GM21423 (cell line): ENCODE results near the gene WWOX.

ENCODE experiments used
- ATAC-seq: cut with Tn5 transposase; IDR thresholded peaks from one replicate; pipeline ENCODE4 v1.9.1; 2021; ENCODE audit warnings: mild to moderate bottlenecking, moderate library complexity; ENCODE audit not compliant: unreplicated experiment

WWOX gene

GRCh38 chr16:78220571-78220970 lies 121.1 kb downstream of the WWOX start:
- no peak for ATAC-seq

GRCh38 chr16:78221892-78222291 lies 122.4 kb downstream of the WWOX start:
- no peak for ATAC-seq

- no peak for ATAC-seq
Measured at GRCh38 chr16:78224342-78224741, 124.9 kb downstream of the WWOX start.

DNA sequence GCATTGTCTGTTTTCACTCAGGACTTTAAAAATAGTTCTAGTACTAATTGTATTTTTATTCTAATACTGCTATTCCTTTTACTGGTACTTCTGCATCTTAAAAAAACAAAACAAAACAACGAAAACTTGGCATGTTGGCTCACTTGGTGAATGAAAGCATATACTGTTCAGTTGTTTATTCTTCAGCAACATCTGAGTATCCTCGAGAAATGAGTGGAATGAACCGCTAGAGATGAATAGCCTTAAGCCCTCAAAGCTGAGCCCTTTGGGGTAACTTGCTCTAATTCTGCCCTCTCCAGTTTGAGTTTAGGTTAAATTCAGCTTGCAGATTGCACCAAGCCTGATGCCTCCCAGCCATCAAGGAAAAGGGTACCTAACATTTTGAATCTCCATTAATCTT lies 126.5 kb downstream of the WWOX start:
- no peak for ATAC-seq

DNA sequence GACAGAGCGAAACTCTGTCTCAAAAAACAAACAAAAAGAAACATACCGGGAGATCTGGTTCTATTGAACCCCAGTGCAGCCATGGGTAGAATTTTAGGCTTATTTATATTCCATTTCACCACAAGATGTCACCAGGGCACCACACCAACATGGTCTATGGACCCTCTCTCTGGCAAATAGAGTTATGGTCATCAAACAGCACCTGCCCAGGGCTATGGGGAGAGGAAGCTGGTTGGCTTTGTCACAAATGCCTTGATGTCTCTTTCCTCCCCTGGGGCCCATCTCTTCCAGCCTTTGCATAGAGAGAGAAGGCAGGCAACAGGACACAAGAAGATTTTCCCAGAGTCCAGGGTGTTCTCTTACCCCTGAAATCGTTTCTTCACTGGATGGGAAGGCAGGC lies 128.4 kb downstream of the WWOX start:
- no peak for ATAC-seq

DNA sequence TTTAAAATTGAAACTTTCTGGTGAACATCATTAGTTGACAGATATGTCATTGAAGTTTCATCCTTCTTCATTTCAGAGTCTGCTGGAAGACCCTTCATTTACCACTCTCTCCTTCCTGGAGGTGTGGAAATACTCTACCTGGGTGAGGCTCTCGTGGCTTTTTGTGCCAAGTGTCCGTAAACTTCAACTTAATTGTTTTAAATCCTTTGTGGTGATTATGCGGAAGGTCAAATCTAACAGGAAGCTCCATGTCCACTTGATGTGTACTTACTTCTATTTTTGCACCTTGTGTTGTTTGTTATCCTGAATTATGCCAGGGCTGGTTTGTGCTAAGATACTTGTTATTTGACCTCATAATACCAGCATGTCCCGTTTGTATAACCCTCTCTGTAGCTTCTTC lies 129.2 kb downstream of the WWOX start:
- no peak for ATAC-seq

- ATAC-seq = no peak
Measured at GRCh38 chr16:78230832-78231231, 131.4 kb downstream of the WWOX start.

DNA sequence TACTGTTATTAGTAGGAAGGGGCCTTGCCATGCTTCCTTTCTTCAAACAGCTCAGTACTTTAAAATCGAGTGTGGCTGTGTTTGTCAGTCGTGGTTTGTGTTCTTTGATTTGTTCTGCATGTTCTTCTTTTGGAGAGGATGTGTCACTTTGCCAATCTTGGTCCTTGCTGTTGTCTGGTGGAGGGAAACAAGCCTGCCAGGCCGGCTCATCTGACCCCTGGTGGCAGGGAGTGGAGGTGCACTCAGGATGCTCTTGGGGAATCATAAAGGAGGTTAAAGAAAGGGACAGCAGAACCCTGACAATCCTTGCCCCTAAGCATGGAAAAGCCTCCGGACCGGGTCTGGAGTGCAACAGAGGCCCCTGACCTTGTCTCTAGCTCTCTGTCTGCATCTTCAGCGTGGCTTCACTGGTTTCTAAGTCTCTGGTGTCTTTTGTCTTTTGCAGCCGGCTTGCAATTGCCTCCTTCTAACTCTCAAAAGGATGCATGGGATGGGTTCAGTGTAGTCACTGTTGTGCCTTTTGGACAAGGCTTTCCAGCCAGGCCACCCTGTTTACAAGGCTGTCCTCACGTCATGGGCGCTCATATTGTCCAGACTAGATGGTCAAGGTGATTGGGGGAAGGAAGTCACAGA lies 135.8 kb downstream of the WWOX start:
- ATAC-seq = peak; percentile 98

DNA sequence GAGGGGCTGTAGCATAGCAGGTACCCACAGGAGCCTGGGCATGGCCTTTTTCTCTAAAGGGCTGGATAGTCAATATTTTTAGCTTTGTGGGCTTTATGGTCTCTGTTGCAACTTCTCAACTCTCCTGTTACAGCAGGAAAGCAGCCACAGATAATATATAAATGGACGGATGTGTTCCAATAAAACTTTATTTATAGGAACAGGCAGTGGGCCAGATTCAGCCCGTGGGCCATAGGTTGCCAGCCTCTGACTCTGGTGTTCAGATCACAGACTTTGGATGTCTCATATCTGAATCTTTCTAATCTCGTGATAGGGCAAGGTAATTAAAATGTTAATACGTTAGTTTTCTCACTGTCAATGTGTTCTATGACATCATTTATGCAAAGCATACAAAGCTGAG lies 136.4 kb downstream of the WWOX start:
- ATAC-seq = no peak

DNA sequence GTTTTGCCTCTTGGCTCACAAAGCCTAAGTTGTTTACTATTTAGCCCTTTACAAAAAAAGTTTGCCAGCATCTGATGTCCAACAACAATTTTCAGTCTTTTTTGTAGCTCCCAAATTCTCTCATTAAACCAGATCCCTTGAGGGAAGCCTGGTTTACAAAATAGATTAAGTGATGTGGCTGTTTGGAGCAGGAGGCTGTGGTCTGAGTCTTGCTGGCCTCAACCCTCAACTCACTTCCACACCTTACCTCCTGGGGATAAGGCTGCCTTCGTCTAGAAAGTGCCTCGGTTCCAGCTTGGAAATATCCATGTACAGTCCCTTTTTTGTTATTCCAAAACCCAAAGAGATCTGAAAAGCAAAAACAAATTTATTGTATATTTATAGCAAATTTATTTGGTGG lies 138.4 kb downstream of the WWOX start:
- ATAC-seq = no peak

DNA sequence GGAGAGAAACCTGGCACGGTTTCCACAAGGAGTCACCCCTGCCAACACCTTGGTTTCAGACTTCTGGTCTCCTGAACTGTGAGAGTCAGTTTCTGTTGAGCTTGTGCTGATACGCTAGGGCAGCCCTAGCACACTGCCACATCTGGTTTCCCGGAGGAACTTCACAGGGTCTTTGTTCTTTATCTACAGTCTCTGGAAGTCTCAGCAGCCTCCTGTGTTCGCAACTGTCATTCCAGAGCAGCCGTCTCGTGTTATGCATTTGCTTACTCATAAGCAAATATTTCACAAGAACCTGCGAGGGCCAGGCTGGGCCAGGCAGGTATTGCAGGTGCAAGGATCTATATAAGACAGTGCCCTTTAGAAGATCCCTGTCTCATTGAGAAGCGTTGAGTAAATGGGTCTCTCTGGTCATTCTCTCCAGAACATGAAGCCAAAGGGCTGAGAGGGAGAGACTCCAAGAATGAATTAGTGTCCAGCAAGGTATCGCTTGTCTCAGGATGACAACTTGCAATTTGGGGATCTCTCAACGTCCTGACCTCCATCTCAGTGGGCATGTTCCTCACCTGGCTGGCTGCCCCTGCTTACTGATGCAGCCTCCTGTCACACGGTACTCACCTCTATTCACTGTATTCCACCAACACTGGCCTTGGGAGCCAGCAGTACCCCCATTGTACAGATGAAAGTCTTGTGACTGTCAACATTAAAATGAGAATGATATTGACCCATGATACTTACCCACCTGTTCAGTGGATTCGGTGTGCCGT lies 141.2 kb downstream of the WWOX start:
- no peak for ATAC-seq

DNA sequence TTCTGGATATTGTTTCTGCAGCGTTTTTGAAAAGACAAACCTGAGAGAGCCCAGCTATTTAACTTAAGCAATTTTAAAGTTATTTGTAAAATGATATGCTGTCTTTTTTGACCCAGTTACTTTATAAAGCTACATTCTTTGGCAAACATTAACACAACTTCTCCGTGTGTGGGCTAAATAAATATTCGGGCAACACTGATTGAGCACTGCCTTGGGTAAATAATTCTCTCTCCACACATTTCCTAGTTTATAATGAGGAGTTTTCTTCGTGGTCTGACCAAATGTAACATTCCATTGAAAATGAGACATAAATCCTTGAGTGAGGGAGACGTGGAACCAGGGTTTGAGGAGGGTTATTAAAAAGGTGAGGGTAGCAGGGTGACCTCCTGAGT lies 142.8 kb downstream of the WWOX start:
- no peak for ATAC-seq

DNA sequence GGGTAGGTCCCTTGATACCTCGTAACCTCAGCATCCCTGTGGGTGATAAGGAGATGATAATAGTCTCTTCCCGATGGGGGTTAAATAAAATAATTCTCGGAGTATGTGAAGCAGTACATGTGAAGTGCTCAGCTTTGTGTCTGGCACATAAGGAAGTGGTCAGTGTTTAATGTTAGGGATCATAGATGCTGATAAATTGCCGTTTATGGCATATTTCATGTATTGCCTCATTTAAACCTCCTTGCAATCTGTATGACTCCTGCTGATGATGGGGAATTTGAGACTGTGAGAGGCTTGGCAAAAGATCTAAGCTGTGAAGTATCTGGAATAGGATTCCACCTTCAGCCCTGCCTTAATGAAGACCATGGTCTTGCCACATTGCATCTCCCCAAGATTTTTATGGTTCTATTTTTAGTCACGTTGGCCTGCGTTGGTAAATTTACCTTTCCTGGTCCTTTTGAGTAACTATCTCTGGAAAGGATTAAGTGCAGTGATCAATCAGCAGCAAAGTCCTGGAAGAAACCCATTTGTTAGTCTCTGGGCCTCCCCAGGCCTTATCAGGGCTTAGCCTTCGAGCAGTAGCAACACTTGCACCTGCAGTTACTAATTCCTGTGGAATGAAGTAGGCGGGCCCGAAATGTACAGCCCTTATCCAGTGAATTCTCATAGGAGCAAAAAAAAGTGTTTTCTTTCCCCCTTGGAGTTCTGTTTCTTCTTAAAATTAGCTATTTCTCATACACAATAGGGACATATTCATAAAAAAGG lies 144.9 kb downstream of the WWOX start:
- ATAC-seq = no peak

DNA sequence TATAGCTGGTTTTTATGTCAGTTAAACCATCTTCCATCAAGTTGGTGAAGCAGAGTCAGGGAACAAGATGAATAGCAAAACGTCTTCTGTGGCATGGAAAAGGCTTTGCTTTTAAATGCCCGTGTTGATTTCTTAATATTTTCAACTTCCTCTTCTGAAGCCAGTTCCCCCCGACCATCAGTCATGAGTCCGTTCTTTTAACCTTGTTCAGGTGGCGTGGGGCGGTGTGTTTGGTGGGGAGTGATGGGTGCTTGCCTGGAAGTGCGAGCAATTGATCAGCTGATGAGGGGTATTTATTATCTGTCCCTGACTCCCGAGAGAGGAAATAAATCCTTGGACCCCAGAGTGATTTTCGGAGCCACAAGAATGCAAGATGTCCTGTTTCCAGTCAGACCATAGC lies 147.1 kb downstream of the WWOX start:
- no peak for ATAC-seq

DNA sequence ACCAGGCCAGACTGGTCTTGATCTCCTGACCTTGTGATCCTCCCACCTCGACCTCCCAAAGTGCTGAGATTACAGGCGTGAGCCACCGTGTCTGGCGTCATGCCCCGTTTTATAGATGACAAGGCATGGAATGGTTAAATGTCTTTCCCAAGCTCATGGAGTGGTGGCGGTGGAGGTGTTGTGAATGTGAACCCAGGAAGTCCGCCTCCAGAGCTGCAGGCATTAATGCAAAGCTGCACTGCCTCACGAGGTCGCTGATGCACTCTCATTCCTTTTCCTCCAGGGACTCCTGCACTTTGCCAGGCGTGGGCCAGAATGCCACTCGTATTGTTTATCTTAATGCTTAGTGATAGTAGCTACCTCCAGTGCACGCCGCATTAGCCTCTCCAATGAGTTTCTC lies 149.6 kb downstream of the WWOX start:
- no peak for ATAC-seq

DNA sequence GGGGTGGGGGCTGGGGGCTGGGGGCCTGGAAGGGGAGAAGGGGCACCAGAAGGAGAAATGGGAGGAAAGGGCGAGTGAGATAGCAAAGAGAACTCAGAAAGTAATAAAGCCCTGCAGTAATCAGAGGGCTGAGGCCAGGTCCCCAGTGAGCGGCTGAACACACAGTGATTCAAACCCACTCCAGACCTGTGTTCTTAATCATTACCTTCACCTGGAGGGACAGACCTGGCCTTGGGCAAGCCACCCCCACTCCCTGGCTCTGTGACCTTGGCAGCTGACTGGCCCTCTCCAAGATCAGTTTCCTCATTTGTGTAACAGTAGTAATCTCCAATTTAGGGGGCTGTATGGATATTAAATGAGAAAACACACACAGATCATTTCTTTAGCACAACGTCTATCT lies 150.4 kb downstream of the WWOX start:
- ATAC-seq = no peak

DNA sequence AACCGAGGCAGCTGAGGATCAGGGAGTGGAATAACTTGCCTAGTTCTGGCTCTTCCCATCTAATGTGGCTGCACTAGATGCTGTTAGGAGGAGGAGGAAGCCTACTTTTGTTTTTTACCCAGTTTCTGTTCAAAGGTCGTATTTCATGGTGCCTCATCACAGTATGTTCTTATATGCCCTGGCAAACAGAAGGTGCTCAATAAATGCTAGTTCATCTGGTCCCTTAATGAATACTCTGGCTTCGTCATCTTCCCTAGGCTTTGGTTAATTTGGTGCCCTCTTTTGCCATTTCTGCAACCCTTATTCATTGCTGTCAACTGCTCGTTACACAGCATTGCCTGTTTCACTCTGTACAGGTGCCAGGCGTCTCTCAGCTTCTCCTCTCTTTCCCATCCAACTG lies 151.7 kb downstream of the WWOX start:
- ATAC-seq = no peak

DNA sequence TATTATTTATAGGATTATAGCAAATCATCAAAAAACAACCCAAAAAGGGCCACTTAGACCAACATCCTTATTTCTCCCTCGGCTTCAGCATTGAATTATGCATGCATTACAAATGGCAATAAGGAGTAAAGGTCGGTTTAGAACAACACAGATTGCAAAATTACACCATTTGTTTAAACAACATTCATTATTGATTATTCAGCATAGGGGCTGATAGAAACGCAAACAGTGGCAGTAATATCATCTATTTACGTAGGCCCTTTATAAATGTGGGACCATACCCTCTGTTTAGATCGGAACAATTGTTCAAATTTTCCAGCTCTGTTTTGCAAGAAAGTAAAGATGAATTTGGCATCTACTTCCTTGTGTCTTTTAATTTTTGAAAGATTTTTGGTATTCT lies 153.3 kb downstream of the WWOX start:
- no peak for ATAC-seq

DNA sequence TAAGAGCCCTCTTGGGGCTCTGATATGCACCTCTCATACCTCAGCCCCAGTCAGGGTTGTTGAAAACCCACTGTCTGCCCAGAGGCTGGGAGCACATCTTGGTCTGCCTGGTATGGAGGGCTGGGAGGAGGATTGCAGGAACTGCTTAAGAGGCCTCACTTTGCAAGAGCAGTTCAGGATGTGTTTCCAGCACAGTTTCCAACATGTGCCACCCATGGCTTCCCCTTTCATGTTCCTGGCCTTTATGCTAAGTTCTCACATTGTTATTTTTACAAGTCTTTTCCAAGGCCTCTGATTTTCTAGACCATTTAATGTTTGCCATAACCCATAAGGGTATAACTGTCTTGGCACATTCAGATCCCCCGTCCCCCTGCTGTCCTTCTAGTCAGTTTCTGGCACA lies 155.4 kb downstream of the WWOX start:
- ATAC-seq = no peak

GRCh38 chr16:78256686-78257375 lies 157.4 kb downstream of the WWOX start:
- ATAC-seq = no peak

- ATAC-seq = no peak
Measured at GRCh38 chr16:78257376-78257728, 157.9 kb downstream of the WWOX start.
